Fibroblast of lung (primary cell): ENCODE measurements around the gene NPEPL1.

Source experiments
- EZH2 ChIP-seq: IDR thresholded peaks from 2 replicates; pipeline ENCODE4 v1.5.1; 2012; ENCODE audit warnings: low read length, control low read depth, mild to moderate bottlenecking; ENCODE audit errors: missing control alignments
- TF ChIP-seq, protein P1 (sequence below), 2 donors: IDR thresholded peaks in 1 of 2; conservative IDR thresholded peaks in 1 of 2; 1 replicate in 1 of 2; 2 replicates in 1 of 2; pipeline ENCODE4 v1.5.1; 2011 to 2012; ENCODE audit warnings: low read length in 2 of 2, control low read depth in 1 of 2, inconsistent platforms in 1 of 2, low read depth in 1 of 2, mild to moderate bottlenecking in 1 of 2

DNA sequence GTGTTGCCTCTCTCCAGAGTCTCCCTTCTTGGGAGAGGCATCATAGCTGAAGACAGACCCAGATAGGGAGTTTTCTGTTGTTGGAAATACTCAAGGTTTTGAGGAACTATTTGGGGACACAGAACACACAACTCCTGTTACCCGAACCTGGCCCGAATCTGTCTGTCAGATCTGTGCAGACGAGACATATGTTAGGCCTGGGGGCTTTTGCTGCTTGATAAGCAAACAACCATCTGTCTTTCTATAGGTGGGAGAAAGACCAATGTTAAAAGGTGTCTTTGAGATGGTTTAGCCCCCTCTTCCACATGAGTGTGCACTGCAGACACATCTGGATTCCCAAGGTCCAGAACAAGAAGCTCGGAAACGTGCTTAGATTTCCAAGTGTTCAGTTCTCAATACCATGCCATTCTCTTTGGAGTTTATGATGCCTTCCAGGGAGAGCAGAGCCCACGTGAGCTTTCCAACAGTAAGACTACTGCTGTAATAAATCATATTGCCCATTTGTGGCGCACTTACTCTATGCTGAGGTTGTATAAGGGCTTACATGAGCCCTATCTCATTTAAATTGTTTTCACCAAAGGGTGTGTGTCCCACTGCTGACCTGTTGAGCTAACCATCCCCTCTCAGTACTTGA, 45.3 kb upstream of the NPEPL1 start:
- no peak for TF ChIP-seq EZH2
- TF ChIP-seq, protein P1, sequence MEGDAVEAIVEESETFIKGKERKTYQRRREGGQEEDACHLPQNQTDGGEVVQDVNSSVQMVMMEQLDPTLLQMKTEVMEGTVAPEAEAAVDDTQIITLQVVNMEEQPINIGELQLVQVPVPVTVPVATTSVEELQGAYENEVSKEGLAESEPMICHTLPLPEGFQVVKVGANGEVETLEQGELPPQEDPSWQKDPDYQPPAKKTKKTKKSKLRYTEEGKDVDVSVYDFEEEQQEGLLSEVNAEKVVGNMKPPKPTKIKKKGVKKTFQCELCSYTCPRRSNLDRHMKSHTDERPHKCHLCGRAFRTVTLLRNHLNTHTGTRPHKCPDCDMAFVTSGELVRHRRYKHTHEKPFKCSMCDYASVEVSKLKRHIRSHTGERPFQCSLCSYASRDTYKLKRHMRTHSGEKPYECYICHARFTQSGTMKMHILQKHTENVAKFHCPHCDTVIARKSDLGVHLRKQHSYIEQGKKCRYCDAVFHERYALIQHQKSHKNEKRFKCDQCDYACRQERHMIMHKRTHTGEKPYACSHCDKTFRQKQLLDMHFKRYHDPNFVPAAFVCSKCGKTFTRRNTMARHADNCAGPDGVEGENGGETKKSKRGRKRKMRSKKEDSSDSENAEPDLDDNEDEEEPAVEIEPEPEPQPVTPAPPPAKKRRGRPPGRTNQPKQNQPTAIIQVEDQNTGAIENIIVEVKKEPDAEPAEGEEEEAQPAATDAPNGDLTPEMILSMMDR (conservative IDR thresholded peaks at IDR 0.05 in 1 of 2, IDR thresholded peaks at IDR 0.05 in 1 of 2; ENCODE audit: low read depth in 1 of 2, low read length in 2 of 2) = no peak
